ENCODE data around the gene OIT3. TPM values are rescaled to one million over a fixed set of nuclear protein-coding genes. Genes with fewer than 3 reads are reported as not detected.

OIT3 gene
- total RNA-seq: 7.9 TPM
- polyA plus RNA-seq (ENCODE audit: insufficient read depth in 1 of 8, insufficient read length in 8 of 8, low replicate concordance in 1 of 8): 10 to 100 TPM in 1 of 8 donors, 1 to 10 TPM in 7; 4.9 to 11.0 (median 8.4) TPM
- long read RNA-seq, donor 1: 0 reads
- long read RNA-seq, donor 2: 0 reads
- long read RNA-seq, donor 3: 0 reads
- long read RNA-seq, donor 4, partial matches to known transcripts: 0 of 2 reads
- long read RNA-seq, donor 4, other reads (novel, unspliced or antisense): 0 of 2 reads
- long read RNA-seq, donor 5: 0 reads
- long read RNA-seq, donor 6, partial matches to known transcripts: 10 of 12 reads
- long read RNA-seq, donor 6, other reads (novel, unspliced or antisense): 0 of 12 reads
- long read RNA-seq, donor 7, partial matches to known transcripts: 0 of 2 reads
- long read RNA-seq, donor 7, other reads (novel, unspliced or antisense): 0 of 2 reads
- long read RNA-seq, donor 8, partial matches to known transcripts: 0 of 2 reads
- long read RNA-seq, donor 8, other reads (novel, unspliced or antisense): 0 of 2 reads
- long read RNA-seq, donor 9, partial matches to known transcripts: 0 of 1 reads
- long read RNA-seq, donor 9, other reads (novel, unspliced or antisense): 0 of 1 reads
- long read RNA-seq, donor 10, partial matches to known transcripts: 0 of 2 reads
- long read RNA-seq, donor 10, other reads (novel, unspliced or antisense): 0 of 2 reads
- long read RNA-seq, donor 11, partial matches to known transcripts: 40 of 58 reads
- long read RNA-seq, donor 11, other reads (novel, unspliced or antisense): 18 of 58 reads

DNA sequence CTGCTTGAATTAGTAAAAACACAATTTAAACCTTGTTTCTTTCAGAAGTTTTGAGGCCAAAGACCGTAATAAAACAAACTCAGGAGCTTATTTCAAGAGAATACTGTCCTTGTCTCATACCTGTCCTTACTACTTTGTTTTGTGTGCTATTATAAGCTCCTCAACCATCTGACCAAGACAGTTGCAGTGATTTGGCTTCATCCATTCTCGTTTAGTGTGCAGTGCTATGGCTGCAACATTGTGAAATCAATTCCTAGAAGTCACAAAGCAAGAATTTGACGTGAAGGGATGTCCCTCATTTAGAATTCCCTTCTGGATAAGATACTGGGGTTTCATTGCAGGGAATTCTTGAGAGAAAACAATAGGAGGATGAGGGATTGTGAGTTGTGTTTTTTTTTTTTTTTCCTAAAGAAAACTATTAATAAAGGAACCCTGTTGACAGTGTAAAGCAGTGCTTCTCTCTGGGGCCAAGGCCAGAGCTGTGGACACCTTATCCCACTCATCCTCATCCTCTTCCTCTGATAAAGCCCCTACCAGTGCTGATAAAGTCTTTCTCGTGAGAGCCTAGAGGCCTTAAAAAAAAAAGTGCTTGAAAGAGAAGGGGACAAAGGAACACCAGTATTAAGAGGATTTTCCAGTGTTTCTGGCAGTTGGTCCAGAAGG is at the start of gene OIT3:
TSS of gene OIT3 (plus strand) at position 604 of the 663 bp plus-strand sequence. CDS start 60 bp downstream, outside the sequence.
- no peak within 1 kb of the TSS for H3K4me3 ChIP-seq (ENCODE audit: low read length)
- no peaks in the 10 kb centered on the region for H3K27me3 ChIP-seq (ENCODE audit: control insufficient read depth, insufficient read depth, low read length)
- peak within 1 kb of the TSS; percentile 56 for H3K27ac ChIP-seq (ENCODE audit: low read length)
- no peaks in the 10 kb centered on the region for H3K4me1 ChIP-seq (ENCODE audit: control insufficient read depth, insufficient read depth, low read length)
- DNase-seq: no peak
- WGBS (ENCODE audit: insufficient coverage): 57% methylated on average over 1 of the region's 4 CpGs
- no peaks in the 10 kb centered on the region for H3K9me3 ChIP-seq (replicated peaks; ENCODE audit: control insufficient read depth, low read depth, low read length)
- peaks cover 2% of the 10 kb centered on the region for H3K36me3 ChIP-seq (ENCODE audit: control insufficient read depth, insufficient read depth, low read length)

DNA sequence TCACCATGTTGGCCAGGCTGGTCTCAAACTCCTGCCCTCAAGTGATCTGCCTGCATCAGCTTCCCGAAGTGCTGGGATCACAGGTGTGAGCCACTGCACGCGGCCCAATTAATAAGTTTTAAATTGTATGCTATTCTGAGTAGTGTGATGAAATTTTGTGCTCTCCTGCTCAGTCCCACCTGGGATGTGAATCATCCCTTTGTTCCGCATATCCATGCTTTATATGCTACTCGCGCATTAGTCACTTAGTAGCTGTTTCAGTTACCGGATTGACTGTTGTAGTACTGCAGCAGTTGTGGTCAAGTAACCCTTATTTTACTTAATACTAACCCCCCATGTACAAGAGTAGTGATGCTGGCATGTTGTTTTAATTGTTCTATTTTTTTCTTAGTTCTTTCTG is 47.3 kb upstream of the OIT3 start:
- no peak overlapping the region for H3K27ac ChIP-seq (ENCODE audit: low read length)
- no peak for DNase-seq
- no peaks in the 10 kb centered on the region for H3K4me1 ChIP-seq (ENCODE audit: control insufficient read depth, insufficient read depth, low read length)
- 100% methylated on average over 1 of the region's 7 CpGs for WGBS (ENCODE audit: insufficient coverage)
- no peaks in the 10 kb centered on the region for H3K27me3 ChIP-seq (ENCODE audit: control insufficient read depth, insufficient read depth, low read length)
- peaks cover 1% of the 10 kb centered on the region for H3K9me3 ChIP-seq (replicated peaks; ENCODE audit: control insufficient read depth, low read depth, low read length)
- H3K4me3 ChIP-seq (ENCODE audit: low read length): no peak overlapping the region
- H3K36me3 ChIP-seq (ENCODE audit: control insufficient read depth, insufficient read depth, low read length): peaks cover 7% of the 10 kb centered on the region

GRCh38 chr10:72847681-72848080 is 45.9 kb upstream of the OIT3 start:
- H3K27ac ChIP-seq (ENCODE audit: low read length): no peak overlapping the region
- H3K36me3 ChIP-seq (ENCODE audit: control insufficient read depth, insufficient read depth, low read length): peaks cover 7% of the 10 kb centered on the region
- no peak for DNase-seq
- no peaks in the 10 kb centered on the region for H3K27me3 ChIP-seq (ENCODE audit: control insufficient read depth, insufficient read depth, low read length)
- H3K9me3 ChIP-seq (replicated peaks; ENCODE audit: control insufficient read depth, low read depth, low read length): peaks cover 7% of the 10 kb centered on the region
- WGBS (ENCODE audit: insufficient coverage): 100% methylated on average over 1 of the region's 2 CpGs
- H3K4me3 ChIP-seq (ENCODE audit: low read length): no peak overlapping the region
- no peaks in the 10 kb centered on the region for H3K4me1 ChIP-seq (ENCODE audit: control insufficient read depth, insufficient read depth, low read length)

- no peaks in the 10 kb centered on the region for H3K4me1 ChIP-seq (ENCODE audit: control insufficient read depth, insufficient read depth, low read length)
- H3K4me3 ChIP-seq (ENCODE audit: low read length): no peak overlapping the region
- no peaks in the 10 kb centered on the region for H3K27me3 ChIP-seq (ENCODE audit: control insufficient read depth, insufficient read depth, low read length)
- peaks cover 7% of the 10 kb centered on the region for H3K36me3 ChIP-seq (ENCODE audit: control insufficient read depth, insufficient read depth, low read length)
- no peak overlapping the region for H3K27ac ChIP-seq (ENCODE audit: low read length)
- DNase-seq: no peak
- WGBS (ENCODE audit: insufficient coverage): 50% methylated on average over 1 of the region's 2 CpGs
- peaks cover 7% of the 10 kb centered on the region for H3K9me3 ChIP-seq (replicated peaks; ENCODE audit: control insufficient read depth, low read depth, low read length)
Measured at GRCh38 chr10:72850861-72851260, 42.7 kb upstream of the OIT3 start.

GRCh38 chr10:72851509-72851908 is 42.0 kb upstream of the OIT3 start:
- WGBS (ENCODE audit: insufficient coverage): no CpG with 5 or more reads among the region's 1 CpG

DNA sequence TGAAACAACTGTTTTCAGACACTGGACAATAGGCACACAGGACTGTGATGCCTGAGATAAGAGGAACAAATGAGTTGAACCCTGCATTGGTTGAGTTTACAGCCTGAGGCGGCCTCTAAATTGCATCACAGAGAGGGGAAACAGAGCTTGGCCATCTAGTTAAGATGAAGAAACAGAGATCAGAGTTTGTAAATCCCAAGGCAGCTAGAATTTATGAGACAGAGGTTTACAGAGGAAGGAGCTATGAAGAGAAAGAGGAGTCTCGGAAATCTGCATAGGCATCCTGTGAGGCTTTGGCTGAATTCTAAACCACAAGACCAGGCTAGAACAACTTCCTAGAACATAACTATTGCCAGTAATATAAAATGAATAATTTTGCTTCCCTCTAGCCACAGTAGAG is 41.0 kb upstream of the OIT3 start:
- WGBS (ENCODE audit: insufficient coverage): 100% methylated on average over 1 of the region's 2 CpGs
- no peak for DNase-seq
- Histone ChIP-seq H3K27me3 (ENCODE audit: control insufficient read depth, insufficient read depth, low read length) (no peaks in the 10 kb centered on the region), H3K9me3 (replicated peaks; ENCODE audit: control insufficient read depth, low read depth, low read length) (peaks cover 7% of the 10 kb centered on the region), H3K27ac (ENCODE audit: low read length) (no peak overlapping the region), H3K36me3 (ENCODE audit: control insufficient read depth, insufficient read depth, low read length) (peaks cover 7% of the 10 kb centered on the region), H3K4me1 (ENCODE audit: control insufficient read depth, insufficient read depth, low read length) (no peaks in the 10 kb centered on the region), H3K4me3 (ENCODE audit: low read length) (no peak overlapping the region)

More at GRCh38 chr10:72851509-72851908, 42.0 kb upstream of the OIT3 start:
- no peak for DNase-seq
- Histone ChIP-seq H3K27ac (ENCODE audit: low read length) (no peak overlapping the region), H3K4me3 (ENCODE audit: low read length) (no peak overlapping the region), H3K9me3 (replicated peaks; ENCODE audit: control insufficient read depth, low read depth, low read length) (peaks cover 7% of the 10 kb centered on the region), H3K36me3 (ENCODE audit: control insufficient read depth, insufficient read depth, low read length) (peaks cover 7% of the 10 kb centered on the region), H3K27me3 (ENCODE audit: control insufficient read depth, insufficient read depth, low read length) (no peaks in the 10 kb centered on the region), H3K4me1 (ENCODE audit: control insufficient read depth, insufficient read depth, low read length) (no peaks in the 10 kb centered on the region)

GRCh38 chr10:72855129-72855528 is 38.4 kb upstream of the OIT3 start:
- Histone ChIP-seq H3K27me3 (ENCODE audit: control insufficient read depth, insufficient read depth, low read length) (no peaks in the 10 kb centered on the region), H3K9me3 (replicated peaks; ENCODE audit: control insufficient read depth, low read depth, low read length) (peaks cover 7% of the 10 kb centered on the region), H3K4me1 (ENCODE audit: control insufficient read depth, insufficient read depth, low read length) (no peaks in the 10 kb centered on the region), H3K27ac (ENCODE audit: low read length) (no peak overlapping the region), H3K36me3 (ENCODE audit: control insufficient read depth, insufficient read depth, low read length) (peaks cover 7% of the 10 kb centered on the region), H3K4me3 (ENCODE audit: low read length) (no peak overlapping the region)
- no peak for DNase-seq

GRCh38 chr10:72855790-72856189 is 37.7 kb upstream of the OIT3 start:
- Histone ChIP-seq H3K36me3 (ENCODE audit: control insufficient read depth, insufficient read depth, low read length) (peaks cover 7% of the 10 kb centered on the region), H3K27me3 (ENCODE audit: control insufficient read depth, insufficient read depth, low read length) (no peaks in the 10 kb centered on the region), H3K4me3 (ENCODE audit: low read length) (no peak overlapping the region), H3K9me3 (replicated peaks; ENCODE audit: control insufficient read depth, low read depth, low read length) (peaks cover 7% of the 10 kb centered on the region), H3K4me1 (ENCODE audit: control insufficient read depth, insufficient read depth, low read length) (no peaks in the 10 kb centered on the region), H3K27ac (ENCODE audit: low read length) (no peak overlapping the region)
- no peak for DNase-seq
- no CpG with 5 or more reads among the region's 2 CpGs for WGBS (ENCODE audit: insufficient coverage)

- Histone ChIP-seq H3K4me3 (ENCODE audit: low read length) (no peak overlapping the region), H3K4me1 (ENCODE audit: control insufficient read depth, insufficient read depth, low read length) (no peaks in the 10 kb centered on the region), H3K27me3 (ENCODE audit: control insufficient read depth, insufficient read depth, low read length) (no peaks in the 10 kb centered on the region), H3K9me3 (replicated peaks; ENCODE audit: control insufficient read depth, low read depth, low read length) (no peaks in the 10 kb centered on the region), H3K27ac (ENCODE audit: low read length) (no peak overlapping the region), H3K36me3 (ENCODE audit: control insufficient read depth, insufficient read depth, low read length) (peaks cover 23% of the 10 kb centered on the region)
- 98% methylated on average over 5 of the region's 6 CpGs for WGBS (ENCODE audit: insufficient coverage)
- no peak for DNase-seq
Measured at GRCh38 chr10:72858067-72858466, 35.5 kb upstream of the OIT3 start.

DNA sequence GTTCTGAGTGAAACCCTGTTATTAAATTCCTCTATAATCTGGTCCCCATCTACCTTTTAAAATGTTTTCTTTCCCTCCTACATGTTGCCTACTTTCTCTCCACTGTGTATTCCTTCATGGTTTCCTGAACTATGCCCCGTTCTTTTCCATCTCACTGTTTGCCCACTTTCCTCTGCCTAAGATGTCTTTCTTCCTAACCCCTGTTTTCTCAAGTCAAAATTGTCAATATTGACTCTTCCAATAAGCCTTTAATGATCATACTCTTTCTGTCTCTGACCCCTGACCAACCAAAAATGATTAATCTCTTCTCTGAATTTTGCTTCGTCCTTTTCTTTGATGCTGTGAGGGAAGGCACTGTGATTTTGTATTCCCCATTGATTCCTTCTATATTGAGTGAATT is 30.6 kb upstream of the OIT3 start:
- WGBS (ENCODE audit: insufficient coverage): 100% methylated on average over 1 of the region's 2 CpGs
- Histone ChIP-seq H3K27me3 (ENCODE audit: control insufficient read depth, insufficient read depth, low read length) (no peaks in the 10 kb centered on the region), H3K9me3 (replicated peaks; ENCODE audit: control insufficient read depth, low read depth, low read length) (no peaks in the 10 kb centered on the region), H3K4me1 (ENCODE audit: control insufficient read depth, insufficient read depth, low read length) (no peaks in the 10 kb centered on the region), H3K36me3 (ENCODE audit: control insufficient read depth, insufficient read depth, low read length) (peaks cover 19% of the 10 kb centered on the region), H3K27ac (ENCODE audit: low read length) (no peak overlapping the region), H3K4me3 (ENCODE audit: low read length) (no peak overlapping the region)
- no peak for DNase-seq
